OCI-LY7 (cell line): ENCODE data around the gene EIF2B1.

ENCODE experiments used
- EZH2phosphoT487 ChIP-seq: fragments of 200-600 bp; sonication (generic); IDR thresholded peaks from 2 replicates; pipeline ENCODE4 v1.6.1; 2018; ENCODE audit warnings: low read depth, borderline replicate concordance, mild to moderate bottlenecking, mixed run types, antibody characterized with exemption, low read length, moderate library complexity, mixed read lengths
- TF ChIP-seq, protein P1 (sequence below): fragments of 200-600 bp; sonication (generic); conservative IDR thresholded peaks from 2 replicates; pipeline ENCODE4 v1.5.1; 2014; ENCODE audit warnings: mild to moderate bottlenecking, antibody characterized with exemption, low read length, moderate library complexity, mixed read lengths

DNA sequence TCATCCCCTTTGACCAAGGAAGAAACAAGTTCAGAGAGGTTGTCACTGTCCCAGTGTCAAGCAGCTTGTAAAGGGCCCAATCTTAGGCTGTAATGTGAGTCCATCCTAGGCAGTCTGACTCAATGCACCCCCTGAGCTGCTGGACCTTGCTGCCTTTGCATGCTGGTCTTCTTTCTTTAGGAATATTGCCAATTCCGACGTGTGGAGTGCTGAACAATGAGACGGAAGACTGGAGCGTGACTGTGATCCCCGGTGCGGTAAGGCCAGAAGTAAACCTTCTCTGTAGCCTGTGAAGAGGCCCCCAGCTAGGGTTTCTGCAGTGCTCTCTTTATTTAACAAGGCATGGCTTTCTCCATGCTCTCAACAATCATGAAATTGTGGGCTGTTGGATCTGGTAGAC, 38.4 kb upstream of the EIF2B1 start:
- TF ChIP-seq, protein P1, sequence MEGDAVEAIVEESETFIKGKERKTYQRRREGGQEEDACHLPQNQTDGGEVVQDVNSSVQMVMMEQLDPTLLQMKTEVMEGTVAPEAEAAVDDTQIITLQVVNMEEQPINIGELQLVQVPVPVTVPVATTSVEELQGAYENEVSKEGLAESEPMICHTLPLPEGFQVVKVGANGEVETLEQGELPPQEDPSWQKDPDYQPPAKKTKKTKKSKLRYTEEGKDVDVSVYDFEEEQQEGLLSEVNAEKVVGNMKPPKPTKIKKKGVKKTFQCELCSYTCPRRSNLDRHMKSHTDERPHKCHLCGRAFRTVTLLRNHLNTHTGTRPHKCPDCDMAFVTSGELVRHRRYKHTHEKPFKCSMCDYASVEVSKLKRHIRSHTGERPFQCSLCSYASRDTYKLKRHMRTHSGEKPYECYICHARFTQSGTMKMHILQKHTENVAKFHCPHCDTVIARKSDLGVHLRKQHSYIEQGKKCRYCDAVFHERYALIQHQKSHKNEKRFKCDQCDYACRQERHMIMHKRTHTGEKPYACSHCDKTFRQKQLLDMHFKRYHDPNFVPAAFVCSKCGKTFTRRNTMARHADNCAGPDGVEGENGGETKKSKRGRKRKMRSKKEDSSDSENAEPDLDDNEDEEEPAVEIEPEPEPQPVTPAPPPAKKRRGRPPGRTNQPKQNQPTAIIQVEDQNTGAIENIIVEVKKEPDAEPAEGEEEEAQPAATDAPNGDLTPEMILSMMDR: no peak
- no peak for TF ChIP-seq EZH2phosphoT487
